SK-N-SH (cell line): ENCODE data around the gene SEC14L1.
A peak's percentile ranks its signal among the peaks of the same experiment; 100 is the strongest.

ENCODE experiments used
- CTCF ChIP-seq: fragments of 200-600 bp; sonication (generic); IDR thresholded peaks from 2 replicates; pipeline ENCODE4 v1.6.1; 2017; ENCODE audit warnings: antibody characterized with exemption, mild to moderate bottlenecking, moderate library complexity
- EP300 ChIP-seq, 2 experiments: IDR thresholded peaks; 2 replicates each; pipeline versions ENCODE4 v1.4.0 to v1.6.1; 2012; ENCODE audit warnings: borderline replicate concordance in 1 of 2, low read depth in 1 of 2, low read length in 1 of 2
- EZH2phosphoT487 ChIP-seq: fragments of 200-600 bp; sonication (generic); IDR thresholded peaks from 2 replicates; pipeline ENCODE4 v1.6.1; 2017; ENCODE audit warnings: low read depth, mixed run types, mild to moderate bottlenecking, antibody characterized with exemption, moderate library complexity, borderline replicate concordance
- GATA2 ChIP-seq: sonication (generic); formaldehyde crosslinking; IDR thresholded peaks from 2 replicates; pipeline ENCODE4 v1.5.0; 2020; ENCODE audit warnings: mild to moderate bottlenecking, missing genetic modification reagents
- MAX ChIP-seq: IDR thresholded peaks from 2 replicates; pipeline ENCODE4 v1.4.0; 2012; ENCODE audit warnings: low read depth
- NRF1 ChIP-seq: IDR thresholded peaks from 2 replicates; pipeline ENCODE4 v1.6.1; 2012; ENCODE audit warnings: low read depth, mild to moderate bottlenecking, low read length
- PBX3 ChIP-seq: IDR thresholded peaks from 2 replicates; pipeline ENCODE4; 2012
- POLR2AphosphoS5 ChIP-seq: IDR thresholded peaks from 2 replicates; pipeline ENCODE4 v1.6.1; 2012; ENCODE audit warnings: low read depth, low read length
- RAD21 ChIP-seq: IDR thresholded peaks from 2 replicates; pipeline ENCODE4 v1.6.1; 2012; ENCODE audit warnings: mild to moderate bottlenecking, low read length
- TAF1 ChIP-seq: IDR thresholded peaks from 2 replicates; pipeline ENCODE4 v1.6.1; 2012; ENCODE audit warnings: low read depth, mild to moderate bottlenecking, low read length, moderate library complexity, borderline replicate concordance
- USF2 ChIP-seq: fragments of 150-350 bp; IDR thresholded peaks from 2 replicates; pipeline ENCODE4 v1.6.1; 2017; ENCODE audit warnings: antibody characterized with exemption, low read length, low read depth, borderline replicate concordance

GRCh38 chr17:77096570-77097214, 44.1 kb upstream of the SEC14L1 start:
- TF ChIP-seq CTCF (peak; percentile 88), PBX3 (no peak), EZH2phosphoT487 (no peak), POLR2AphosphoS5 (no peak), RAD21 (peak; percentile 78), GATA2 (no peak), USF2 (no peak), EP300 (IDR thresholded peaks at IDR 0.05; ENCODE audit: borderline replicate concordance in 1 of 2, low read depth in 1 of 2, low read length in 1 of 2) (no peak), NRF1 (no peak), MAX (no peak), TAF1 (no peak)
